Progenitor cell of endocrine pancreas (in vitro differentiated cells): ENCODE data around the gene KAZN. TPM values are rescaled to one million over a fixed set of nuclear protein-coding genes. Genes with fewer than 3 reads are reported as not detected.
A peak's percentile ranks its signal among the peaks of the same experiment; 100 is the strongest.

Experiments
- DNase-seq: peaks from one replicate; pipeline ENCODE4 v3.0.0; 2021; ENCODE audit warnings: low spot score; ENCODE audit not compliant: unreplicated experiment
- H3K27ac Mint-ChIP-seq: 2 replicates; pipeline ENCODE4 v1.8.0; 2021; ENCODE audit warnings: mild to moderate bottlenecking, moderate library complexity, mixed read lengths
- H3K27me3 Mint-ChIP-seq: 2 replicates; pipeline ENCODE4 v1.8.0; 2021; ENCODE audit warnings: mixed read lengths
- H3K36me3 Mint-ChIP-seq: 2 replicates; pipeline ENCODE4 v1.8.0; 2022; ENCODE audit warnings: mixed read lengths; ENCODE audit not compliant: insufficient read depth
- H3K4me1 Mint-ChIP-seq: 2 replicates; pipeline ENCODE4 v1.8.0; 2021; ENCODE audit warnings: low read depth, mixed read lengths
- H3K4me3 Mint-ChIP-seq: 2 replicates; pipeline ENCODE4 v1.8.0; 2021; ENCODE audit warnings: low read depth, mild to moderate bottlenecking, moderate library complexity, mixed read lengths
- H3K9me3 Mint-ChIP-seq: 2 replicates; pipeline ENCODE4 v1.8.0; 2021; ENCODE audit warnings: low read depth, mixed read lengths
- total RNA-seq: library from RNA; stranded (reverse); gene quantifications from 2 replicates; pipeline ENCODE4 v1.2.1, GENCODE V29; 2021
- TF ChIP-seq, protein P1 (sequence below): fragments of 200-600 bp; sonication (generic); IDR thresholded peaks from one replicate; pipeline ENCODE4 v1.5.0; 2021; ENCODE audit warnings: antibody characterized with exemption, mild to moderate bottlenecking; ENCODE audit not compliant: unreplicated experiment

KAZN gene
- total RNA-seq, 1 donor from 2014 or later, result 12.9 TPM

DNA sequence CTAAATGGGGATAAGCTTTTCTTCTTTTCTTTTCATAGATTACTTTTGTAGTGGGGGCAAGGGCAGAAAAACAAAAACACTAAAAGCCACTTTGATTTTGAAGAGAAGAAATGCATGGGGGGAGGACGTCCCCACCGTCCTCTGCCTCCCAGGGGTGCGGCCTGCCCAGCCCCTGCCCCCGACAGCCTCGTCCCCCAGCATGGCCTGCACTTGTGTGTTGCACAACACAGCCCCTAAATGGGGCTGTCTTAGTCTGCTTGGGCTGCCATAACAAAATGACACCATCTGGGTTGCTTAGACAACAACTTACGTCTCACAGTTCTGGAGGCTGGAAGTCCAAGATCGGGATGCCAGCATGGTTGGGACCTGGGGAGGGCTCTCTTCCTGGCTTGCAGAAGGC, 497.8 kb downstream of the KAZN start:
- no peak overlapping the region for H3K4me3 Mint-ChIP-seq
- no peaks in the 10 kb centered on the region for H3K36me3 Mint-ChIP-seq
- H3K27ac Mint-ChIP-seq, result no peak overlapping the region
- no peak for DNase-seq
- H3K4me1 Mint-ChIP-seq, result peaks cover 31% of the 10 kb centered on the region
- H3K27me3 Mint-ChIP-seq, result peaks cover 19% of the 10 kb centered on the region
- H3K9me3 Mint-ChIP-seq, result no peaks in the 10 kb centered on the region
- TF ChIP-seq, protein P1, sequence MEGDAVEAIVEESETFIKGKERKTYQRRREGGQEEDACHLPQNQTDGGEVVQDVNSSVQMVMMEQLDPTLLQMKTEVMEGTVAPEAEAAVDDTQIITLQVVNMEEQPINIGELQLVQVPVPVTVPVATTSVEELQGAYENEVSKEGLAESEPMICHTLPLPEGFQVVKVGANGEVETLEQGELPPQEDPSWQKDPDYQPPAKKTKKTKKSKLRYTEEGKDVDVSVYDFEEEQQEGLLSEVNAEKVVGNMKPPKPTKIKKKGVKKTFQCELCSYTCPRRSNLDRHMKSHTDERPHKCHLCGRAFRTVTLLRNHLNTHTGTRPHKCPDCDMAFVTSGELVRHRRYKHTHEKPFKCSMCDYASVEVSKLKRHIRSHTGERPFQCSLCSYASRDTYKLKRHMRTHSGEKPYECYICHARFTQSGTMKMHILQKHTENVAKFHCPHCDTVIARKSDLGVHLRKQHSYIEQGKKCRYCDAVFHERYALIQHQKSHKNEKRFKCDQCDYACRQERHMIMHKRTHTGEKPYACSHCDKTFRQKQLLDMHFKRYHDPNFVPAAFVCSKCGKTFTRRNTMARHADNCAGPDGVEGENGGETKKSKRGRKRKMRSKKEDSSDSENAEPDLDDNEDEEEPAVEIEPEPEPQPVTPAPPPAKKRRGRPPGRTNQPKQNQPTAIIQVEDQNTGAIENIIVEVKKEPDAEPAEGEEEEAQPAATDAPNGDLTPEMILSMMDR, result no peak

DNA sequence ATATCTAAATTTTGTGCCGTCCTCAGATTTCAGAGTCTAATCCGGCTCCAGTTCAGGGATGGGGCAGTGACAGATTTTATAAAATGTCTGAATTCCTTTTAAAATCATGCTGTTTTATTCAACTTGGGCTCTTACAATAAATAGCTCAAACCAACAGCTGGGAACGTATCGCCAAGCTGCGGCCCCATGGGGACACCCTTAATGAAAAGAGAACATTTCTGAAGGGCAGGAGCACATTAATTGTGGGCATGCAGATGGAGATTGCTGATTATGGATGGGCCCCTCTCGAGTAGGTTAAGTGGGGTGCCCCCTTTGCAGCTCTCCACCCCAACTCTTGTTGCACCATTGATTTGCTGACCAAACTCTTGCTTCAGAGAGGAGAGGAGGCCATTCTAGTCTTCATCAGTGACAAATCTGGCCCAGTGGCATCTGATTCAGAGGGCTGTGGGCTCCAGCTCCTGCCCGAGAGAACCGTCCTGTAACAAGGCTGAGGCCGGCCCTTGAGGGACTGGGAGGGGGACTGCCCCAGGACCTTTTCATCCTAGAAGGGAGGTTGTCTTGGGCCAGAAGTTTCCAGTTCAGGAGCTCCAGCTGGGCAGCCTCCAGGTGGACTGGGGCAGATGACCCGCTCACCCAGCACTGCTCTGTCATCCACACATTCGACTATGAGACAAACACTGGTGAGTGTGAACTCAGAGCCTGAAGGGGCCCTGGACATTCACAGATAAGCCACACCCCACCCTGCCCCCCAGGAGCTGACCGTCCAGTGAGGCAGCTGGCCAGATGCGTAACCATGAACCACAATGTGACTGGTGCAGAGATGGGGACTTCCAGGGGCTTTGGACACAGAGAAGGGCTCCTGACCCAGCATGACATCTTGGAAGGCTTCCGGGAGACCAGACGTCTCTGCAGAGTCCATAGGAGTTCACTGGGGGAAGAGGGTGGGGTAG, 500.0 kb downstream of the KAZN start:
- no peak for DNase-seq
- Mint-ChIP-seq H3K4me1 (peaks cover 16% of the 10 kb centered on the region), H3K27me3 (peaks cover 28% of the 10 kb centered on the region), H3K4me3 (no peak overlapping the region), H3K9me3 (no peaks in the 10 kb centered on the region), H3K36me3 (no peaks in the 10 kb centered on the region), H3K27ac (no peak overlapping the region)
- TF ChIP-seq, protein P1, result no peak

GRCh38 chr1:15099441-15100120, 501.1 kb downstream of the KAZN start:
- no peak for DNase-seq
- TF ChIP-seq, protein P1, result no peak
- Mint-ChIP-seq H3K9me3 (no peaks in the 10 kb centered on the region), H3K27ac (no peak overlapping the region), H3K4me1 (peaks cover 12% of the 10 kb centered on the region), H3K36me3 (no peaks in the 10 kb centered on the region), H3K4me3 (no peak overlapping the region), H3K27me3 (peaks cover 28% of the 10 kb centered on the region)

GRCh38 chr1:15100121-15100879, 501.8 kb downstream of the KAZN start:
- Mint-ChIP-seq H3K27me3 (peaks cover 28% of the 10 kb centered on the region), H3K27ac (no peak overlapping the region), H3K9me3 (no peaks in the 10 kb centered on the region), H3K4me1 (peaks cover 12% of the 10 kb centered on the region), H3K4me3 (no peak overlapping the region), H3K36me3 (no peaks in the 10 kb centered on the region)
- TF ChIP-seq, protein P1, result peak; percentile 93
- DNase-seq, result peak; percentile 57
